BE2C (cell line): ENCODE results near the gene FADD. TPM values are rescaled to one million over a fixed set of nuclear protein-coding genes. Genes with fewer than 3 reads are reported as not detected.

Source experiments
- DNase-seq: peaks from one replicate; pipeline ENCODE4 v3.0.0-alpha.2; 2020
- H3K27me3 ChIP-seq: fragments of 250-450 bp; sonication (Bioruptor Pico); 2 replicates; pipeline ENCODE4 v1.5.1; 2020; ENCODE audit warnings: mild to moderate bottlenecking
- H3K36me3 ChIP-seq: fragments of 250-450 bp; sonication (Bioruptor Pico); 2 replicates; pipeline ENCODE4 v1.5.1; 2020; ENCODE audit warnings: mild to moderate bottlenecking
- H3K4me1 ChIP-seq: fragments of 250-450 bp; sonication (Bioruptor Pico); 2 replicates; pipeline ENCODE4 v1.5.1; 2020
- H3K4me3 ChIP-seq: 2 replicates; pipeline ENCODE4 v1.5.1; 2011; ENCODE audit warnings: low read depth, low read length
- H3K9me3 ChIP-seq: fragments of 250-450 bp; sonication (Bioruptor Pico); 2 replicates; pipeline ENCODE4 v1.5.1; 2020
- CTCF ChIP-seq: IDR thresholded peaks from 2 replicates; pipeline ENCODE4 v1.5.1; 2012; ENCODE audit warnings: mild to moderate bottlenecking, low read depth, low read length
- polyA plus RNA-seq: library from polyadenylated mRNA; unstranded; fragments of >200 nt; gene quantifications from one replicate; pipeline ENCODE4 v1.2.1, GENCODE V29; 2012; ENCODE audit warnings: low read depth, missing spikeins; ENCODE audit not compliant: insufficient read length, insufficient read depth

FADD gene
- 48.0 TPM for polyA plus RNA-seq

GRCh38 chr11:70202920-70203750 lies at the start of gene FADD:
Gene FADD, plus strand, starts transcription at chr11:70203296. Its CDS starts 164 bp downstream, at chr11:70203460.
- TF ChIP-seq CTCF = no peak
- H3K36me3 ChIP-seq = peaks cover 24% of the 10 kb centered on the region
- peak within 1 kb of the TSS; percentile 95 for H3K4me3 ChIP-seq
- peaks cover 3% of the 10 kb centered on the region; the same call in 1 of the 2 replicates for H3K4me1 ChIP-seq
- H3K9me3 ChIP-seq = no peaks in the 10 kb centered on the region
- DNase-seq = peak; percentile 92
- no peaks in the 10 kb centered on the region for H3K27me3 ChIP-seq

GRCh38 chr11:70155386-70155785 lies 47.7 kb upstream of the FADD start:
- no peaks in the 10 kb centered on the region for H3K9me3 ChIP-seq
- no peaks in the 10 kb centered on the region for H3K4me1 ChIP-seq
- no peak for DNase-seq
- H3K4me3 ChIP-seq = no peak overlapping the region
- no peaks in the 10 kb centered on the region for H3K36me3 ChIP-seq
- no peak for TF ChIP-seq CTCF
- no peaks in the 10 kb centered on the region for H3K27me3 ChIP-seq

GRCh38 chr11:70156291-70157037 lies 46.6 kb upstream of the FADD start:
- no peak for DNase-seq
- no peak for TF ChIP-seq CTCF
- Histone ChIP-seq H3K9me3 (no peaks in the 10 kb centered on the region), H3K36me3 (no peaks in the 10 kb centered on the region), H3K4me3 (no peak overlapping the region), H3K4me1 (no peaks in the 10 kb centered on the region), H3K27me3 (no peaks in the 10 kb centered on the region)

GRCh38 chr11:70158201-70158600 lies 44.9 kb upstream of the FADD start:
- no peaks in the 10 kb centered on the region for H3K4me1 ChIP-seq
- no peak overlapping the region for H3K4me3 ChIP-seq
- H3K27me3 ChIP-seq = no peaks in the 10 kb centered on the region
- TF ChIP-seq CTCF = no peak
- no peaks in the 10 kb centered on the region for H3K36me3 ChIP-seq
- H3K9me3 ChIP-seq = no peaks in the 10 kb centered on the region
- DNase-seq = no peak

- no peaks in the 10 kb centered on the region for H3K36me3 ChIP-seq
- TF ChIP-seq CTCF = no peak
- no peaks in the 10 kb centered on the region for H3K27me3 ChIP-seq
- H3K4me3 ChIP-seq = no peak overlapping the region
- DNase-seq = no peak
- H3K9me3 ChIP-seq = no peaks in the 10 kb centered on the region
- no peaks in the 10 kb centered on the region for H3K4me1 ChIP-seq
Measured at GRCh38 chr11:70158757-70159389, 44.2 kb upstream of the FADD start.
